ENCODE data around the gene CNNM2. TPM values are rescaled to one million over a fixed set of nuclear protein-coding genes. Genes with fewer than 3 reads are reported as not detected.

CNNM2 gene
- total RNA-seq, 1 experiment from 2014 or later: 23.1 TPM

DNA sequence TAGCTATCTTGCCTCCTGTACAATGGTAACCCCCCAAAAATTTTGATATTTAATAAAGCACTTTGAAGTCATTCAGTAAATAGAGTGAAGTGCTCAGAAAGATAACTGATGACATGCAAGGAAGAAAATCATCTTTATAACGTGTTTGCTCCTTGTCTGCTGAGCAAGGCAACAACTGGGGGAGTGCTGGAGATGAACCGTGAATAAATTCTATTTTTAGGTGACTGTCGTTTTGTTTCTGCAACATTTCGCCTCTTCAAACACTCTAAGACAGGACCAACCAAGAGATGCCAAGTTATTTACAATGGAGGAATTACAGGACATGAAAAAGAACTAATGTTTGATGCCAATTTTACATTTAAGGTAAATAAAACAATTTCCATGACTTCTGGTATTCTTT, 39.5 kb upstream of the CNNM2 start:
- no peaks in the 10 kb centered on the region for H3K9me2 ChIP-seq (ENCODE audit: insufficient read depth)
- no peaks in the 10 kb centered on the region for H4K20me1 ChIP-seq (ENCODE audit: insufficient read depth)
- intact Hi-C loops (cut with micrococcal nuclease): no loop called here
- H3K27me3 ChIP-seq (ENCODE audit: insufficient read depth, low read length): no peaks in the 10 kb centered on the region
- TF ChIP-seq TCF7L2 (IDR thresholded peaks at IDR 0.05; ENCODE audit: borderline replicate concordance, extremely low read depth, insufficient read depth, insufficient read length) (no peak), CTCF (IDR thresholded peaks at IDR 0.05 in 2 of 3, conservative IDR thresholded peaks at IDR 0.05 in 1 of 3; ENCODE audit: borderline replicate concordance in 1 of 3, insufficient read depth in 1 of 3, low read depth in 2 of 3, low read length in 2 of 3) (no peak), ZFX (IDR thresholded peaks at IDR 0.05) (no peak), SRF (IDR thresholded peaks at IDR 0.05; ENCODE audit: low read depth) (no peak), REST (IDR thresholded peaks at IDR 0.05; ENCODE audit: low read depth) (no peak)
- TF ChIP-seq, protein P1, sequence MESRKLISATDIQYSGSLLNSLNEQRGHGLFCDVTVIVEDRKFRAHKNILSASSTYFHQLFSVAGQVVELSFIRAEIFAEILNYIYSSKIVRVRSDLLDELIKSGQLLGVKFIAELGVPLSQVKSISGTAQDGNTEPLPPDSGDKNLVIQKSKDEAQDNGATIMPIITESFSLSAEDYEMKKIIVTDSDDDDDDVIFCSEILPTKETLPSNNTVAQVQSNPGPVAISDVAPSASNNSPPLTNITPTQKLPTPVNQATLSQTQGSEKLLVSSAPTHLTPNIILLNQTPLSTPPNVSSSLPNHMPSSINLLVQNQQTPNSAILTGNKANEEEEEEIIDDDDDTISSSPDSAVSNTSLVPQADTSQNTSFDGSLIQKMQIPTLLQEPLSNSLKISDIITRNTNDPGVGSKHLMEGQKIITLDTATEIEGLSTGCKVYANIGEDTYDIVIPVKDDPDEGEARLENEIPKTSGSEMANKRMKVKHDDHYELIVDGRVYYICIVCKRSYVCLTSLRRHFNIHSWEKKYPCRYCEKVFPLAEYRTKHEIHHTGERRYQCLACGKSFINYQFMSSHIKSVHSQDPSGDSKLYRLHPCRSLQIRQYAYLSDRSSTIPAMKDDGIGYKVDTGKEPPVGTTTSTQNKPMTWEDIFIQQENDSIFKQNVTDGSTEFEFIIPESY (IDR thresholded peaks at IDR 0.05; ENCODE audit: extremely low read depth, insufficient replicate concordance, low read length): no peak
- no peak overlapping the region for H3K27ac ChIP-seq (ENCODE audit: low read depth, low read length)
- no peaks in the 10 kb centered on the region for H3K36me3 ChIP-seq (ENCODE audit: control insufficient read depth in 1 of 2, insufficient read depth in 2 of 2, low read length in 2 of 2)
- ChIA-PET POLR2A (no interaction called here), CTCF (no interaction called here), RAD21 (ENCODE audit: low non-redundant PET in 1 of 2, low total read pairs in 2 of 2, uncharacterized antibody in 2 of 2, unreplicated experiment in 2 of 2) (no interaction called here)
- ATAC-seq (no peak), DNase-seq (ENCODE audit: low read depth, low spot score) (no peak)
- H2AFZ ChIP-seq (ENCODE audit: low read depth, low read length, poor library complexity, severe bottlenecking): no peak overlapping the region
- H3K79me2 ChIP-seq (ENCODE audit: insufficient read depth, low read length): no peaks in the 10 kb centered on the region
- H3K4me2 ChIP-seq (ENCODE audit: low read length): no peak overlapping the region
- no peaks in the 10 kb centered on the region for H3K9me3 ChIP-seq (ENCODE audit: control insufficient read depth in 1 of 2, insufficient read depth in 1 of 2, low read depth in 1 of 2, low read length in 2 of 2)
- H3K4me3 ChIP-seq (replicated peaks in 1 of 2; ENCODE audit: low read depth in 1 of 2, low read length in 2 of 2): no peak overlapping the region
- BruUV-seq (replicated peaks): no TSS peak
- no peaks in the 10 kb centered on the region for H3K4me1 ChIP-seq (ENCODE audit: control insufficient read depth in 1 of 2, insufficient read depth in 2 of 2, low read length in 2 of 2)
- no peak overlapping the region for H3K9ac ChIP-seq (ENCODE audit: low read length)
